ENCODE data around the gene COG1. TPM values are rescaled to one million over a fixed set of nuclear protein-coding genes. Genes with fewer than 3 reads are reported as not detected.

Gene COG1
- polyA plus RNA-seq, 3 donors, result 5.1 to 24.4 (median 8.0) TPM

DNA sequence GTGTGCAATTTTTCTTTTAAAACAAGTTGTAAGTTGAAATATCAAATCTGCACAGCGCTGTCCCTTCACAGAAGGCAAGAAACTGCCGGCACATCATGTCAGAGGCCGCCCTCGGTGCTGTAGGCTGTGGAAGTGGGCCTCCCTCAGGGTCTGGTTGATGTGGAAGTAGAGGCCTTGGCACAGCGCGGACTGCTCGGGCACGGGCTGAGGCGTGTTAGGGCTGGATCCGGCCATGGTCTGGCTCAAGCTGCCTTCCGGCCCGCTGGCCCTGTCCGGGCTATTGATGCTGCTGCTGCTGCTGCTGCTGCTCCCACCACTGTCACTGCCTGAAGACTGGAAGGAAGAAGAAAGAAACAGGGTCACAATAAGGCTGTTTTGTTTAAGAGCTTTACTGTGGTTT lies 16.6 kb downstream of the COG1 start:
- no peak for DNase-seq
- H3K27me3 Mint-ChIP-seq (ENCODE audit: low read depth in 3 of 3), result peaks cover 0 to 2% (median 0%) of the 10 kb centered on the region in 3 donors
- peaks cover 11% of the 10 kb centered on the region for H3K4me1 Mint-ChIP-seq
- Histone ChIP-seq H3K9me3 (replicated peaks in 1 of 2; ENCODE audit: control insufficient read depth in 1 of 2, insufficient read depth in 1 of 2, low read length in 2 of 2) (no peaks in the 10 kb centered on the region), H3K9ac (ENCODE audit: insufficient read depth, low read length, poor library complexity, severe bottlenecking) (no peak overlapping the region), H4K20me1 (ENCODE audit: insufficient read depth, low read length) (peaks cover 38% of the 10 kb centered on the region), H3K36me3 (replicated peaks in 1 of 2; ENCODE audit: control insufficient read depth in 1 of 2, insufficient read depth in 2 of 2, low read length in 2 of 2) (peaks cover 56 to 83% of the 10 kb centered on the region in 2 donors), H3K4me2 (replicated peaks; ENCODE audit: extremely low read depth, low read length, poor library complexity, severe bottlenecking) (no peak overlapping the region), H3K27me3 (ENCODE audit: control insufficient read depth in 2 of 2, insufficient read depth in 2 of 2, low read length in 2 of 2) (no peaks in the 10 kb centered on the region), H3K4me1 (ENCODE audit: control insufficient read depth in 1 of 2, insufficient read depth in 2 of 2, low read length in 2 of 2) (peaks cover 3 to 10% of the 10 kb centered on the region in 2 donors), H3K79me2 (ENCODE audit: insufficient read depth, low read length) (peaks cover 5% of the 10 kb centered on the region), H2AFZ (ENCODE audit: insufficient read depth, low read depth, low read length, poor library complexity, severe bottlenecking) (no peak overlapping the region), H3K27ac (ENCODE audit: low read depth in 1 of 2, low read length in 2 of 2) (no peak overlapping the region), H3K4me3 (replicated peaks in 1 of 3; ENCODE audit: low read depth in 2 of 3, low read length in 3 of 3) (no peak overlapping the region)
- 97% methylated on average over 13 of the region's 13 CpGs for WGBS (ENCODE audit: insufficient coverage)
- peaks cover 59 to 76% of the 10 kb centered on the region in 2 donors for H3K36me3 Mint-ChIP-seq
- TF ChIP-seq, protein P1, sequence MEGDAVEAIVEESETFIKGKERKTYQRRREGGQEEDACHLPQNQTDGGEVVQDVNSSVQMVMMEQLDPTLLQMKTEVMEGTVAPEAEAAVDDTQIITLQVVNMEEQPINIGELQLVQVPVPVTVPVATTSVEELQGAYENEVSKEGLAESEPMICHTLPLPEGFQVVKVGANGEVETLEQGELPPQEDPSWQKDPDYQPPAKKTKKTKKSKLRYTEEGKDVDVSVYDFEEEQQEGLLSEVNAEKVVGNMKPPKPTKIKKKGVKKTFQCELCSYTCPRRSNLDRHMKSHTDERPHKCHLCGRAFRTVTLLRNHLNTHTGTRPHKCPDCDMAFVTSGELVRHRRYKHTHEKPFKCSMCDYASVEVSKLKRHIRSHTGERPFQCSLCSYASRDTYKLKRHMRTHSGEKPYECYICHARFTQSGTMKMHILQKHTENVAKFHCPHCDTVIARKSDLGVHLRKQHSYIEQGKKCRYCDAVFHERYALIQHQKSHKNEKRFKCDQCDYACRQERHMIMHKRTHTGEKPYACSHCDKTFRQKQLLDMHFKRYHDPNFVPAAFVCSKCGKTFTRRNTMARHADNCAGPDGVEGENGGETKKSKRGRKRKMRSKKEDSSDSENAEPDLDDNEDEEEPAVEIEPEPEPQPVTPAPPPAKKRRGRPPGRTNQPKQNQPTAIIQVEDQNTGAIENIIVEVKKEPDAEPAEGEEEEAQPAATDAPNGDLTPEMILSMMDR (IDR thresholded peaks at IDR 0.05), result no peak
- no peak overlapping the region for H3K27ac Mint-ChIP-seq
- intact Hi-C loops (cut with micrococcal nuclease), result no loop called here
- H3K9me3 Mint-ChIP-seq, result peaks cover 0 to 3% (median 0%) of the 10 kb centered on the region in 7 donors
- H3K4me3 Mint-ChIP-seq, result no peak overlapping the region

GRCh38 chr17:73210002-73210678 lies 17.3 kb downstream of the COG1 start:
- Histone ChIP-seq H4K20me1 (ENCODE audit: insufficient read depth, low read length) (peaks cover 41% of the 10 kb centered on the region), H3K4me2 (replicated peaks; ENCODE audit: extremely low read depth, low read length, poor library complexity, severe bottlenecking) (no peak overlapping the region), H3K4me1 (ENCODE audit: control insufficient read depth in 1 of 2, insufficient read depth in 2 of 2, low read length in 2 of 2) (peaks cover 3 to 10% of the 10 kb centered on the region in 2 donors), H3K79me2 (ENCODE audit: insufficient read depth, low read length) (peaks cover 5% of the 10 kb centered on the region), H3K36me3 (replicated peaks in 1 of 2; ENCODE audit: control insufficient read depth in 1 of 2, insufficient read depth in 2 of 2, low read length in 2 of 2) (peaks cover 54 to 83% of the 10 kb centered on the region in 2 donors), H3K4me3 (replicated peaks in 1 of 3; ENCODE audit: low read depth in 2 of 3, low read length in 3 of 3) (no peak overlapping the region), H3K9me3 (replicated peaks in 1 of 2; ENCODE audit: control insufficient read depth in 1 of 2, insufficient read depth in 1 of 2, low read length in 2 of 2) (no peaks in the 10 kb centered on the region), H3K27ac (ENCODE audit: low read depth in 1 of 2, low read length in 2 of 2) (no peak overlapping the region), H3K27me3 (ENCODE audit: control insufficient read depth in 2 of 2, insufficient read depth in 2 of 2, low read length in 2 of 2) (no peaks in the 10 kb centered on the region), H2AFZ (ENCODE audit: insufficient read depth, low read depth, low read length, poor library complexity, severe bottlenecking) (no peak overlapping the region), H3K9ac (ENCODE audit: insufficient read depth, low read length, poor library complexity, severe bottlenecking) (no peak overlapping the region)
- Mint-ChIP-seq H3K27ac (no peak overlapping the region), H3K27me3 (ENCODE audit: low read depth in 3 of 3) (peaks cover 0 to 2% (median 0%) of the 10 kb centered on the region in 3 donors), H3K4me3 (no peak overlapping the region), H3K9me3 (peaks cover 0 to 3% (median 0%) of the 10 kb centered on the region in 7 donors), H3K4me1 (peaks cover 11% of the 10 kb centered on the region), H3K36me3 (peaks cover 59 to 72% of the 10 kb centered on the region in 2 donors)
- no peak for DNase-seq
- 75% methylated on average over 4 of the region's 8 CpGs for WGBS (ENCODE audit: insufficient coverage)
- TF ChIP-seq, protein P1 (IDR thresholded peaks at IDR 0.05), result peak; percentile 45
- intact Hi-C loops (cut with micrococcal nuclease), result no loop called here
